Fibroblast of villous mesenchyme (primary cell): Measurements from ENCODE around the gene PDK2. TPM values are rescaled to one million over a fixed set of nuclear protein-coding genes. Genes with fewer than 3 reads are reported as not detected.

Experiments used
- DNase-seq: peaks from one replicate; pipeline ENCODE4 v3.0.0-alpha.2; 2010; ENCODE audit warnings: low read depth
- H3K4me3 ChIP-seq: 2 replicates; pipeline ENCODE4 v1.5.1; 2011; ENCODE audit warnings: low read depth, mild to moderate bottlenecking, low read length
- CTCF ChIP-seq: IDR thresholded peaks from 2 replicates; pipeline ENCODE4 v1.5.1; 2012; ENCODE audit warnings: low read depth, mild to moderate bottlenecking, low read length; ENCODE audit not compliant: insufficient read depth
- total RNA-seq: library from RNA; depleted of rRNA; stranded (reverse); fragments of >200 nt; gene quantifications from 2 replicates; pipeline ENCODE4 v1.2.3, GENCODE V29; 2012

PDK2 gene
- total RNA-seq, 1 donor: 20.3 TPM

DNA sequence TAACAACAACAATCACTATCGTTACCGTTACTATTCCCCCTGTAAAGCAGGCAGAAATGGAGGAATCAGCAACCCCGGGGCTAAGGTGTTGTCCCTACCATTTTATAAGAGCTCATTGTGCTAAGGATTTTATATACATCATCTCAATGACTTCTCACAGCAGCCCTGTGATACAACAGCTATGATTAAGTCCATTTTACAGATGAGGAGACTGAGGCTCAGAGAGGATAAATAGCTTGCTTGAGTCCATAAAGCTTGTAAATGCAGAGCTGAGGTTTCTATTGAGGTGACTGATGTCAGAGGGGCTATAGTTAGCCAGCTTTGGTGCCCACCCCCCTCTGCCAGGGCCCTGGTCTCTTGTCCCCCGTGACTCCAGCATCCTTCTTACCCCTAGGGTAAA lies 16.7 kb upstream of the PDK2 start:
- DNase-seq: no peak
- no peak overlapping the region for H3K4me3 ChIP-seq

GRCh38 chr17:50079334-50080095 lies 15.6 kb upstream of the PDK2 start:
- peak; percentile 44 for TF ChIP-seq CTCF
- H3K4me3 ChIP-seq: no peak overlapping the region
- DNase-seq: no peak

More for the DNA sequence above, 16.7 kb upstream of the PDK2 start:
- TF ChIP-seq CTCF: no peak

GRCh38 chr17:50080096-50080480 lies 15.1 kb upstream of the PDK2 start:
- no peak for DNase-seq
- TF ChIP-seq CTCF: no peak
- H3K4me3 ChIP-seq: no peak overlapping the region

DNA sequence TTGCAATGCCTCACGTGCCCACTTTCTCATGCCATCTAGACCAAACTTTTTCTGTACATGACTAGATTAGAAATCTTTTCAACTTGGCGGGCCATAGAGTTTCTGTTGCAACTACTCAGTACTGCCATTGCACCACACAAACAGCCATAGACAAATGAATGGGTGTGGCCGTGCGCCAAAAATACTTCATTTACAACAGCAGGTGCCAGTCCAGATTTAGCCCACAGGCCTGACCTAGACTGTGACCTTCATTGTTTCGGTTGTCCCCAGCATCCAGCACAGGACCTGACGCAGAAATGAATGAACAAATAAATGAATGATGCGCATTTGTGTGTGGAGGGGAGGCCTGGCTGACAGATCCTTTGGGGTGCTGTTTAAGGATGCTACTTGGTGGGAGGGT lies 14.3 kb upstream of the PDK2 start:
- no peak for TF ChIP-seq CTCF
- no peak overlapping the region for H3K4me3 ChIP-seq
- DNase-seq: no peak

- DNase-seq: peak; percentile 19
- no peak overlapping the region for H3K4me3 ChIP-seq
- TF ChIP-seq CTCF: no peak
Observed at GRCh38 chr17:50081757-50082156, 13.4 kb upstream of the PDK2 start.

DNA sequence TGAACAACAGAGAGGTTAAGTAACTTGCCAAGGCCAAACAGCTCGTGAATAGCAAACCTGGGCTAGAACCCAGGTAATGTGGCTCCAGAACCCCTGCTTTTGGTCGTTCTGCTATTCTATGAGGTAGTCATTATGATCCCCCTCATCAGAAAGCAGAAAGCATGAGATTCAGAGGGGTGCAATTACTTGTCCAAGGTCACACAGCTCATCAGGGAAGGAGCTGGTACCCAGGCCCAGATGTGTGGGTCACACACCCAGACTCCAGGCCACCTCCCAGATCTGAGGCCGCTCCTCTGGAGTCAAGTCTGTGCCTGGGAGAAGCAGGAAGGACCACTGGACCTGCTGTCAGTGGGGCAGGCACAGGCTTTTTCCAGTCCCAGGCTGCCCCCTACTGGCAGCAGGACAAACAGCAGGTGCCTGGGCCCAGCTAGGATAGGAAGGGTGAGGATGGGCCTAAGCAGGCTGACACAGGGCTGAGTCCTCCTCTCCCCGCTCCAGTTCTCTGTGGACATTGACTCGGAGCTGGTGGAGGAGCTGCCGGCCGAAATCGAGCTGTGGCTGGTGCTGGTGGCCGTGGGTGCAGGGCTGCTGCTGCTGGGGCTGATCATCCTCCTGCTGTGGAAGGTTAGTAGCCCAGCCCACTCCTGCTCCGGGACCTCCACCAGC lies 7.8 kb upstream of the PDK2 start:
- DNase-seq: peak; percentile 72
- peak; percentile 97 for TF ChIP-seq CTCF
- no peak overlapping the region for H3K4me3 ChIP-seq
